ENCODE data around the gene CEP70.
"Not testable (repeated sequence)": the region's sequence is repeated elsewhere in the genome, so short reads cannot be mapped to it uniquely, and the experiment has no call there.

Gene CEP70

DNA sequence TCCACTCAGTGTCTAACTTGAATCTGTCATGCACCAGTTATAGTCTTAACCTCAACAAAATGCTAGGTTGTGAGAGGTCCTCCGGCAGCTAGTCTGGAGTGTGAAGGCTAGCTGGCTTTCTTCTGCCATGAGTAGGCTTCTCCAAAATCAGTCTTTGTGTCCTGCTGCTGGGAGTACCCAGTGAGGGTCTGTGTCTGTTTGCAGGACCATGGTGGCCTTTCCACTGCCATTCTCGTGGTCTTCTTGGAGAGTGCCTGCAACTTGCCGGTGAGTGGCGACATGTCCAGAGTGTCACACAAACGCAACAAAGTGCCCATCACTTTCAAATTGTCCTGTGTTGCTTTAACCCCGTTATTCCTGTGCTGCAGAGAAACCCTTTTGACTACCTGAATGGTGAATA, 125.6 kb downstream of the CEP70 start:
- DNase-seq, result no peak

GRCh38 chr3:138467931-138468330, 126.1 kb downstream of the CEP70 start:
- DNase-seq, result no peak

GRCh38 chr3:138465925-138466324, 128.1 kb downstream of the CEP70 start:
- DNase-seq, result no peak

DNA sequence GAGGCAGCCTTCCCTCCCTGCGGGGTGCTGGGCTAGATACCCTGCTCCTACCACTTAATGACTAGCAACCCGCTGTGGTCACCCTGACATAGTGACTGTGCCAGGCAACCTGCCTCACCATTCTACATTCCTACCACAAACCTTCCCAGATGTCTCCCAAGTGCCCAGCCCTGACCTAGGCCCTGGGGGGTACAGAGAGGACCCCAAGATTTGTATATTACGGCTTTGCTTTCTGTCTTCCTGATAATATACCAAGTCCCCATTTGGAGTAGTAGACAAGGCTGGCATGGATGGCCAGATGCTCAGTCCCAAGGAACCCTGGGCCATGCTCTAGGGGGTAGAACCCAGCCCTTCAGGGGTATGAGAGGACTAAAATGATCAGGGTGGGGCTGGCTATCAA, 128.6 kb downstream of the CEP70 start:
- no peak for DNase-seq

GRCh38 chr3:138464491-138464860, 129.6 kb downstream of the CEP70 start:
- DNase-seq, result no peak

GRCh38 chr3:138463724-138464490, 130.2 kb downstream of the CEP70 start:
- DNase-seq, result no peak

DNA sequence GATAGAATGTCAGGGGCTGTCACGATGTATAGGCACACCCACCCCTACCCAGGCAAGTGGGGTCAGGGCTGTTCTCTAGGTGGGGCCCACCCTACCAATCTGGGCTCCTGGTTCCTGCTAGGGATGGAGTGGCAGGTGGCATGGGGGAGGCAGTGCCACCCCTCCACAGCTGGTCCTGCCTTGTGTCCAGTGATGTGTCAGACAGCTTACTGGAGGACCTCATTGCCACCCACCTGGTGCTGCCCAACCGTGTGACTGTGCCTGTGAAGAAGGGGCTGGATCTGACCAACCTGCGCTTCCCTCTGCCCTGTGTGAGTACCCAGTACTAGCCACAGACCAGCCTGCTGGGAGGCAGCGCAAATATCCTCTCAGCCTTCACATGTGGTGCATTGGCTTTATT, 132.2 kb downstream of the CEP70 start:
- no peak for DNase-seq

GRCh38 chr3:138461246-138461645, 132.8 kb downstream of the CEP70 start:
- no peak for DNase-seq

- no peak for DNase-seq
These were observed 133.4 kb downstream of the CEP70 start for GRCh38 chr3:138460536-138461205.

GRCh38 chr3:138459619-138460535, 134.2 kb downstream of the CEP70 start:
- DNase-seq, result no peak

GRCh38 chr3:138458774-138459499, 135.1 kb downstream of the CEP70 start:
- no peak for DNase-seq

DNA sequence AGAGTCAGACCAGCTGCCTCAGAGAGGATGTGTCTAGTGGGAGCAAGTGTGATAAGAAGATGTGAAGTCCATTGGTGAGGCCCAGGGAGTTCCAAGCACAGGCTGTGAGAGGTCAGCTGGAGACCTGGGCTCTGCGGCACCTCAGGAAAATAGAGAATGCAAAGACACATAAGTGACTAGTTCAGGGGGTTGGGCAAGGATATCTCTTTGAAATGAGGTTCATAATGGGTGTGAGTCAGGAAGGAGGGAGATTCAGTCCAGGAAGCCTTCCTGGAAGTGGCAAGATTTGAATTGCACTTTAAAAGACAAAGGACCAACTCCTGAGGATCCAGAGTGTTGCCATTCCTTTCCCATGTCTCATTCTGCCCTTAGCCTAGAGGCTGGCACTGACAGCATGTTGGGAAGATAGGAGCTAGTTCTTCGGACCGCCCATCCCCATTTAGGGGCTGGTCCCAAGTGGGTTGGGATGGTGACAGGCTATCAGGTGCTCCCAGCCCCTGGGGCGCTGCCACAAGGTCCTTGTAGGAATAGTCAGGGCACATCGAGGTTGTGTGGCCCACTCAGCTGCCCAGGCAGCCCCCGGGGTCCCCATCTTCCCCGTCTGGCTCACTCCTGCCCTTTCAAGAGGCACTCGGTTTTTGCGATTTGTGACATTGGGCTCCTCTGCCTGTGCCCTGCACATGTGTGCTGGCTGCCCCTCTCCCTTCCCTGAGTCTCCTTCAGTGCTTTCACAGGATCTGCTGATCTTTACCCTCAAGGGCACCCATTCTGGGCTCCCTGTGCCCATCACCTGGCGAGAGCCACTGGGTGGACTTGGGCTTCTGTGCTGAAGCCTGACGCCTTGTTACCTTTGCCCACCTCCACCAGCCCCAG, 136.0 kb downstream of the CEP70 start:
- DNase-seq, result no peak

DNA sequence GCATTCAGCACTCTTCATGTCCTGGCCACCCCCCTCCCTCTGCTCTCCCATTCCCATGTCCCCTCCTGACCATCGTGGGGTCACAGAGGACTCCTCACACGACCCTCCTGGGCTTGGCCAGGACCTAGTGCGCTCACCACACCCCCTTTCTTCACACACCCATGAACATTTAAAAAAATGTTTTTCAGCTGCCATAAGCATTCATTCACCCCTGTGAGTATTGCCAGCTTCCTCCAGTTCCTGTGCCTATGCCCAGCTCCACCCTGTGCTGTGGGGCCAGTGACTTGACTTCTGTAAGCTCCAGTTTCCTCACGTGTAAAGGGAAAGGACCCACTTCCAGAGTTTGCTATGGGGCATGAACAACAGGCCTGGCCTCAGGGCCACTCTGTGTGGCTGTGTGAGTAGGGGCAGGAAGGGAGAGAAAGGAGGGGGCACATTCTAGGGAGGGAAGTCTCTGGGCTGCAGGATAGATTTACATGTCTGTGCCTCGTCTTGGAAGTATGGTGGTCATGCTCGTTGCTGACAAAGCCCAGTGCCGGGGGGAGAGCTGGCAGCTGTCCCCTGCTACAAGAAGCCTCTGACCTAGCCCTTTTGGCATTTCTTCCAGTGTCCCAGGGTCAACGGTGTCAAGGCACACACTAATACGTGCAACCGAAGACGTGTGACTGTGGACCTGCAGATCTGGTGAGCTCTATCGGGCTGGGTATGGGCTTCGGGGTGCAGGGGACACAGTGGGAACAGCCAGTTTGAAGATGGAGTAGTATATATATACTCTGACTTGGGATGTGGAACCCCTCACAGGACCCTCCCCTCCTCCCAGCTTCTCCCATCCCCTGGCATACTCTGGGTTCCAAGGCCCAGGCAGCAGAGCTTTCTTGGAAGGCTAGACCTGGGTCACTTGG, 136.8 kb downstream of the CEP70 start:
- no peak for DNase-seq

DNA sequence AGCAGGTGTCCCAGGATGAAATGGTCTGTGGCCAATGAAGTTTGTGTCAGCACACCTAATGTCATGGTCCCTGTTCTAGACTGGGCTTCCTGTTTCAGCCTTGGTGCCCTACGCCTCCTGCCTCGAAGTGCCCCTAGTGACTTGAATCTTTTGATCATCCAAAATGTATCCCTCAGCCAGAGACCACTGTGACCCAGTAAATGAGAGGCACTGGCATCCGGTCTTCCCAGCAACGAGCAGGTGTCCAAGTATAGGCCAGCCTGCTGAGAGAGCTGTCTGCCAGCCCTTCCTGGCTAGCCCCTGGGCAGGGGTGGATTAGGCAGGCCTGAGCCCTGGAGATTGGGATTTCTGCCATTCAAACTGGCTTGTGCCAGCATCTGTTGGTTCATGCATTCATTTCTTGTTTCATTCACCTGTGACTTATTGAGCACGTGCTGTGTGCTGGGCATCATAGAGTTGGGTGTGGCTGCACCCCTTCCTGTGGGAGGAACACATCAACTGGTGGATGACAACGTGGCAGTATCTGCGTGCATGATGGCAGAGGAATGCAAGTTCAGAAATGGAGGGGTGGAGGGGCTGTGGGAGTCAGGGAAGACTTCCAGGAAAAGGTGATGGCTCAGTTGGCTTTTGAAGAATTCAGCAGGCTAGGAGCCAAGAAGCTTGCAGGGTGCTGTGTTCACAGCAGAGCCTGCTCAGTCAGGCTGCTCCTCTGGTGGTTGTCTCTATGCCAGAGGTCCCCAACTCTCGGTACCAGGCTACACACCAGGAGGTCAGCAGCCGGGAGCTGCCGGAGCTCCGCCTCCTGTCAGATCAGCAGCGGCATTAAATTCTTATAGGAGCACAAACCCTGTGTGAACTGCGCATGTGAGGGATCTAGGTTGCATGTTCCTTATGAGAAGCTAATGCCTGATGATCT, 138.0 kb downstream of the CEP70 start:
- no peak for DNase-seq

- not testable (repeated sequence) for DNase-seq
These were observed 140.1 kb downstream of the CEP70 start for GRCh38 chr3:138453940-138454339.

DNA sequence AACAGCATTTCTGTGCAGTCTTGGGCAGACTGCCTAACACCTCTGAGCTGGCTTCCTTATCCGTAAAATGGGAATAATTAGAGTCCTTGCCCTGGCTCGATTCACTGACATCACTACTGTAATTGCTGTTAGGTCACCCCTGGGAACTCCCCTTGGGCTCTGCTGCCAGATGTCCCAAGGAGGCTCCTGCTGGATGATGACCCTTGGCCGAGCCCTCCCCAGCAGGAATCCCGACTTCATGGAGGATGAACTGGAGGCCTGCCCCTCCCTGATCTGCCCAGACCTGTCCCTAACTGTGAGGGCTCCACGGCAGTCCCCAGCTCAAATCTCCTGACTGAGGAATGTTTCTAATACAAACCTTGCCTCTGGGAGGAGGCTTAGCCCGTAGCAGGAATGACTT, 141.6 kb downstream of the CEP70 start:
- no peak for DNase-seq

GRCh38 chr3:138451595-138452162, 142.4 kb downstream of the CEP70 start:
- no peak for DNase-seq

DNA sequence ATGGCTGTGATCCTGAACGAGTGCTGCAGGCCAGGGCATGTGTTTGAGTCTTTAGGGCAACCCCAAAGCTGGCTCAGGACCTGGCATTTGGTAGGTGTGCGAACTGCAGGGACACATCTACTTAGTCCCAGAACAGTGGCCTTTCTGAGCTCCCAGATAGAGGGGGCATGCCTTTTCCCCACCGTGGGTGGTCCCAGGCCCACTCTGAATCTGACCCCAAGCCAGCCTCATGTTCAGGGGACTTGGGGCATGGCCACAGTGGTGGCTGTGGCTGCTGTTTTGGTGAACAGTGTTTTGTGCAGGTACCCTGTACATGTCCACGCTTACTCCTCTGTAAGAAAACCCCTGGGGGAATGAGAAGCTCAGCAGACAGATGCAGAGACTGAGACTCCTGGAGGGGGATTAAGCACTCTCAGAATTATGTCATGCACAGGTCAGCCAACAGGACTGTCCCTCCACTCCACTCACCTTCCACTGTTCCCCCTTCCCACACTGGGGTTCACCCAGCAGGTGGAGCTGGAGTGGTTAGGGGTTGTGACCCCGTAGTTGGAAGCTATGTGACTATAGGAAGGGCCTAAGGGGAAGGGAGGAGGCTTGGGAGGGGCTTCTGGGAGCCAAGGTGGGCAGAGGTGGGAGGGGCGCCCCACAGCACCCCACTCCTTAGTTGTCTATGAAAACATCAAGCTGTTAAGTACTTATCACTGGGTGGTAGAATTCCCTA, 143.2 kb downstream of the CEP70 start:
- no peak for DNase-seq

Measured in effector CD4-positive, alpha-beta T cell (primary cell).